HTERT RPE-1 (cell line): ENCODE results near the gene ENPP1.
"Not testable (repeated sequence)": the region's sequence is repeated elsewhere in the genome, so short reads cannot be mapped to it uniquely, and the experiment has no call there.

ENCODE experiments used
- in situ Hi-C: fragments of 300-500 bp; cut with MboI; formaldehyde crosslinking; loops from 4 replicates; pipeline ENCODE4 v1.14.3; 2020; ENCODE audit warnings: low sequenced_read_pairs

Gene ENPP1

GRCh38 chr6:131914234-131914633 lies 106.4 kb downstream of the ENPP1 start:
- in situ Hi-C loops = no loop called here

- in situ Hi-C loops = no loop called here
Observed at GRCh38 chr6:131914967-131915751, 107.3 kb downstream of the ENPP1 start.

GRCh38 chr6:131916091-131916796 lies 108.4 kb downstream of the ENPP1 start:
- in situ Hi-C loops = not testable (repeated sequence)

GRCh38 chr6:131916847-131917246 lies 109.0 kb downstream of the ENPP1 start:
- in situ Hi-C loops = no loop called here

- in situ Hi-C loops = no loop called here
Observed at GRCh38 chr6:131917318-131917717, 109.5 kb downstream of the ENPP1 start.

- in situ Hi-C loops = no loop called here
Observed at GRCh38 chr6:131917763-131918649, 110.2 kb downstream of the ENPP1 start.

- in situ Hi-C loops = no loop called here
Observed at GRCh38 chr6:131918650-131919355, 111.0 kb downstream of the ENPP1 start.

GRCh38 chr6:131920656-131921055 lies 112.8 kb downstream of the ENPP1 start:
- in situ Hi-C loops = no loop called here

GRCh38 chr6:131923356-131923755 lies 115.5 kb downstream of the ENPP1 start:
- in situ Hi-C loops = no loop called here

GRCh38 chr6:131924881-131925474 lies 117.2 kb downstream of the ENPP1 start:
- in situ Hi-C loops = no loop called here

GRCh38 chr6:131929264-131929663 lies 121.4 kb downstream of the ENPP1 start:
- in situ Hi-C loops = no loop called here

- in situ Hi-C loops = no loop called here
Observed at GRCh38 chr6:131929976-131930375, 122.2 kb downstream of the ENPP1 start.

GRCh38 chr6:131931063-131931750 lies 123.4 kb downstream of the ENPP1 start:
- in situ Hi-C loops = no loop called here

GRCh38 chr6:131936156-131936555 lies 128.3 kb downstream of the ENPP1 start:
- in situ Hi-C loops = no loop called here

GRCh38 chr6:131937226-131937625 lies 129.4 kb downstream of the ENPP1 start:
- in situ Hi-C loops = no loop called here

GRCh38 chr6:131937703-131938631 lies 130.1 kb downstream of the ENPP1 start:
- in situ Hi-C loops = no loop called here
